AG20443 (cell line): Measurements from ENCODE around the gene HK2.

Source experiments
- DNase-seq: peaks from one replicate; pipeline ENCODE4 v3.0.0; 2012; ENCODE audit warnings: low spot score, mixed read lengths

The HK2 gene

DNA sequence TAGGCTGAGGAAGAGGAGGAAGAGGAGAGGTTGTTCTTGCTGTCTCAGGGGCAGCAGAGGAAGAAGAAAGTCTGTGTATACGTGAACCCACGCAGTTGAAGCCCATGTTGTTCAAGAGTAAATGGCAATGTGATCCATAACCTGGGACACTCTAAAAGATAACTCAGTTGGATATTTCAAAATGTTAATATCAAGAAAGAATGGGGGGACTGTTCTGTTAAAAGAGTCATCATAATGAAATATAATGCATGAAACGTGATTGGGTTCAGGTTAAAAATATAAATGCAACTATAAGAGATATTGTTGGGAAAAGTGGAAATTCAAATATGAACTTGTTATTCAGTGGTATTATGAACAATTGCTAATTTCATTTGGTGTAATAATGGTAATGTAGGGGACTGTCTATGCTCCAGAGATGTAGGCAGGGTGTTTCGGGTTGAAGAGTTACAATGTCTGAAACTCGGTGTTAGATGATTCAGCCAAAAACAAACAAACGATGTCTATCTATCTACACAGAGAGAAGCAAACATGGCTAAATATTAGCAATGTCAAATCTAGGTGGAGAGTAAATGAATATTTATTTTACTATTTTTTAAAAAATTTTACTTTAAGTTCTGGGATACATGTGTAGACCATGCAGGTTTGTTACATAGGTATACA lies 103.4 kb downstream of the HK2 start:
- DNase-seq = no peak

GRCh38 chr2:74938264-74938663 lies 104.3 kb downstream of the HK2 start:
- DNase-seq = no peak

DNA sequence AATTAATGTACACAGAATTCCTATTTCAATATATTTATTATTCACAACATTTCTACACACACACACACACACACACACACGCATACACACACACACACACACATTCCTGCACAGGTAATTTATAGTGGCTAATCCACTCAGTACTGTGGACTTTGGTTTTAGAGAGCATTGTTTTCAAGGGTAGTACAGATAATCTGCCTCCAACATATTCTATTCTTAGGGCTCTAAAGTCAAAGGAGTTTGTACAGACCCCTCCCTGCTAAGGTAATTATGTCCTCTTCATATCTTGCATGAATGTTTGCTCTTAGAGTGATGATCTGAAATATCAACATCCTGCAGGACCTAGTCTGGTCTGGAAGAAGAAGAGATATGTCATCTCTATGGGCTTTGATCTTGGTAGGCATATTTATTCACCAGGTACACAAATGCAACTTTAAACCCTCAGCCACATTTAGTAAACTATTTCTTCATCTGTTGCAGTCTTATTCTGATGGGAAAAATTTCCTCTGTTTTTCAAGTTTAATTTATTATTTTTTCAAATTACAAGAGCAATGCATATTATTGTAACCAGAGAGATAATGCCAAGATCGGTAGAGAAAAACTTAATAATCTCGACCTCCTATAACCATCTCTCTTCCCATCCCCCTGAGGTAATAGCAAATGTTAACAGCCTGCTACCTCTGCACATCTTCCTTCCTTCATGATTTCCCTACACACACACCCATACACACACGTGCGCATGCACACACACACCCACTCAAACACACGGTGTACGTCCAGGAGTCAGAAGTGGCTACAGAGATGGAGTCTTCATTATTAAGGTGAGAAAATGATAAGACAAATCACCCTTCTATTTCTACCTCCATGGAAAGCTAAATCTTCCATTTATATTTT lies 106.2 kb downstream of the HK2 start:
- no peak for DNase-seq

DNA sequence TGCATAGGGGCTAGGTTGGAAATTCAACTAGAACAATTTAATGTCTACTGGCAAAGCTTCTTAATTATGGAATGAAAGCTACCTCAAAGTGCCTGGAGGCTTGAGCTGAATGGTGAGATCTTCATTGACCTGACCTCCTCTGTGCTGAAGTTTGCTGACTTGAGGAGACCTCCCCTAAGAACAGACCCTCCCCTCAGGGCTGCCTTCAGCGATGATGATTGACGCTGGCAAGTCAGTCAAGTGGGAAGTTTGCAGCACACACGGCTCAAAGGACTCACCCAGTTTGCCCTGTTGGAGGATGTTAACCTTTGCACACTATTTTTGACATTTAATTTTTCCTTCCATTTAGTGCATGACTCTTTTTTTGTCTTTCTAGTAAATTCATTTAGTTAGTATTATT lies 107.4 kb downstream of the HK2 start:
- DNase-seq = no peak

GRCh38 chr2:74942263-74942662 lies 108.3 kb downstream of the HK2 start:
- DNase-seq = no peak
